Amniotic epithelial cell (primary cell): Measurements from ENCODE around the gene CAPN11.

ENCODE experiments used
- DNase-seq: peaks from one replicate; pipeline ENCODE4 v3.0.0-alpha.2; 2010; ENCODE audit warnings: low read depth

The CAPN11 gene

GRCh38 chr6:44214307-44214706 is 55.7 kb downstream of the CAPN11 start:
- DNase-seq: no peak

- no peak for DNase-seq
Observed at GRCh38 chr6:44216677-44217331, 58.2 kb downstream of the CAPN11 start, which contains the start of gene MYMX. Gene MYMX (plus strand): TSS chr6:44216926. CDS start chr6:44217472, 546 bp downstream.

GRCh38 chr6:44217332-44218143 is 58.9 kb downstream of the CAPN11 start:
- DNase-seq: no peak

GRCh38 chr6:44219053-44219814 is 60.6 kb downstream of the CAPN11 start:
- DNase-seq: peak; percentile 33

- no peak for DNase-seq
Observed at GRCh38 chr6:44219815-44220784, 61.5 kb downstream of the CAPN11 start.

- DNase-seq: no peak
Observed at GRCh38 chr6:44220913-44221290, 62.3 kb downstream of the CAPN11 start.

- DNase-seq: peak; percentile 77
Observed at GRCh38 chr6:44221291-44221960, 62.8 kb downstream of the CAPN11 start.

- DNase-seq: no peak
Observed at GRCh38 chr6:44221961-44222335, 63.3 kb downstream of the CAPN11 start.

- DNase-seq: no peak
Observed at GRCh38 chr6:44222486-44223318, 64.1 kb downstream of the CAPN11 start.

- peak; percentile 15 for DNase-seq
Observed at GRCh38 chr6:44223319-44224028, 64.9 kb downstream of the CAPN11 start, which contains the start of gene SLC29A1. Gene SLC29A1 (plus strand): TSS chr6:44223595. CDS start chr6:44227314, 3,719 bp downstream.

- DNase-seq: peak; percentile 11
Observed at GRCh38 chr6:44224029-44224964, 65.7 kb downstream of the CAPN11 start.

- no peak for DNase-seq
Observed at GRCh38 chr6:44224965-44225305, 66.3 kb downstream of the CAPN11 start.

- no peak for DNase-seq
Observed at GRCh38 chr6:44225579-44226325, 67.1 kb downstream of the CAPN11 start.

- no peak for DNase-seq
Observed at GRCh38 chr6:44226368-44227147, 67.9 kb downstream of the CAPN11 start.

- no peak for DNase-seq
Observed at GRCh38 chr6:44227148-44227793, 68.7 kb downstream of the CAPN11 start.

- no peak for DNase-seq
Observed at GRCh38 chr6:44228031-44228430, 69.4 kb downstream of the CAPN11 start.
